ENCODE results near the gene FAR2. TPM values are rescaled to one million over a fixed set of nuclear protein-coding genes. Genes with fewer than 3 reads are reported as not detected.
"Not testable (repeated sequence)": the region's sequence is repeated elsewhere in the genome, so short reads cannot be mapped to it uniquely, and the experiment has no call there.

Gene FAR2
- total RNA-seq, 2 experiments from 2014 or later = 9.2 to 9.9 TPM

DNA sequence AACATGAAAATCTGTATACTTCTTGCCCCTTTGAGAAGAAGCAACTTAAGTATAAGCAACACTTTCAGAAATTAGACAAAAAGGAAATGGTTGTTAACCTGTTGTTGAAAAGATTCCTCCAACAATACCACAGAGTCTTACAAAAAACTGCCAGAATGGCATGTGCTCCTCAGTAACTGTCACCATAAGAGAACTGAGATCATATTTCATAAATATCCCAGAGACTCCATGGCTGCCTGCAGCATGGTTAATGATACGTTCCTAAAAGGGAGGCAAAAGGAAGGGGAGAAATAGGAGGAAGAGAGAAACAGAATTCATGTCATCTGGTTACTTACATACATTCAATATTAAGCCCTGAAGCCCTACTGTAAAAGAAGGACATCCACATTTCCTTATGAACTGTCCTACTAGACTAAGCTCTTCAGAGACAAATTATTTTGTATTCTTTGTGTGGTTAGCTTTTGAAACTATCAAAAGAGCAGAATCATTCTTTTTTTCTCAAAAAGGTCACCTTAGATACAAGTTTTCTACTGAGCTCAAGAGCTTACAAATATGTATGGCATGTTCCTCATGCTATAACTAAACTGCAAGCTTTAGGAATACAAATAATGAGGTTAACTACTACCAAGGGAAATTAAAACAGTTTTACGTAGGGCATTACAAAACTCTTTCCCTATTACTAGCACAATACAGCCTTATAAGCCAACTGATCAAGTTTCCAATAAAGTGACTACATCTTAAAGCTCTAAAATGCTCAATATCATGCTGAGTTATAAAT lies 194.1 kb downstream of the FAR2 start:
- DNase-seq = no peak
- intact Hi-C loops (cut with micrococcal nuclease) = no loop called here
- no peak overlapping the region for H3K27ac Mint-ChIP-seq
- H3K36me3 Mint-ChIP-seq = peaks cover 23% of the 10 kb centered on the region
- no peaks in the 10 kb centered on the region for H3K9me3 Mint-ChIP-seq
- H3K4me1 Mint-ChIP-seq (ENCODE audit: low read depth) = peaks cover 6% of the 10 kb centered on the region
- H3K4me3 Mint-ChIP-seq = no peak overlapping the region
- H3K27me3 Mint-ChIP-seq = no peaks in the 10 kb centered on the region
- CTCF ChIA-PET = no interaction called here
- POLR2A ChIA-PET = no interaction called here

DNA sequence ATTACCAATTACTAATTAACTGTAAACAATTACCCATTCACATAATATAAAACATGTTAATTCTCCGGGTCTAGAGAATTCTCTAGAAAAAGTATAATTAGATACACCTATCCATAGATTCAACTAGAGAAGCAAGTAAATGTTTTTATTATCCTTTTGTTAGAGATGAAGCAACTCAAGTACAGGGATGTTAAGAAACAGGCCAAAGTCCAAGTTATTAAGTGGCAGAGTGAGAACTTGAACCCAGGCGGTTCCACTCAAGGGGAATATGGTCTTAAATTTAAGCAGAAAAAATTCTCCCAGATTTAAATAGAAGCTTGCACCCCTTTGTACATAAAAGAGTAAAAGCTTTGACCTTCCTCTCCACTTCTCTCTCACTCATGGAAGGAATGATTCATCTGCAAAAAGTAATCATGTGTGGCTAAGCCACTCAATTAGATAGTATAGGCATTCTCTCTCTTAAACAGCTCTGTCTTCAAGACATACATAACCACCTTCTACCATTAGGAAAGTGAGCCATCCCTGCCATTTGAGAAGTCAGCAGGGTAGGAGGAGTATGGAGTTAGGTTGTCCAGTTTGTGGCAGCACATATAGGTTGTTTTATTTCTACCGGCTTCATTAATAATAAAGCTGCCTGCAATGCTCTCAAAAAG lies 197.8 kb downstream of the FAR2 start:
- Mint-ChIP-seq H3K27ac (no peak overlapping the region), H3K4me1 (ENCODE audit: low read depth) (peaks cover 6% of the 10 kb centered on the region), H3K9me3 (no peaks in the 10 kb centered on the region), H3K36me3 (peaks cover 18% of the 10 kb centered on the region), H3K4me3 (no peak overlapping the region), H3K27me3 (no peaks in the 10 kb centered on the region)
- no peak for DNase-seq
- POLR2A ChIA-PET = interaction anchor here (0.8 to 1.2 kb wide), 2 partner anchors 9 to 34 kb away, joined by 3 read pairs; partner anchors contain the start of gene ERGIC2
- CTCF ChIA-PET = interaction anchor here (1.3 kb wide), 1 partner anchor 10 kb away, joined by 4 read pairs; no protein-coding TSS in a partner anchor
- intact Hi-C loops (cut with micrococcal nuclease) = no loop called here

DNA sequence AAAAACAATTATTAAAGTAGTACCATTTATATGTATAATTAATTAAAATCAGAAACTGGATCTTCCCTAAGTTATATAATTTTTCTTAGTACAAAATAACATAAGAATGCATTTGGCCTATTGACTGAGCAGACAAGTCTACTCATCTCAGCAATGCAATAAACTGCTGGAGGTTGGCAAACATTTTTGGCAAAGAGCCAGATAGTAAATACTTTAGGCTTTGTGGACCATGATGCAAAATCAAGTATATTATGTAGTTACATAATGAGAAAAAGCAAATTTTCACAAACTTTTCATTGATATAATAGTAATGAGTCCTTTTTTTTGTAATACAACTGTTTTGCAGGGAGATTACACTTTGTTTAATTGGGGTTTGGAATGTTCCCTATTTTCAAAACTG lies 201.0 kb downstream of the FAR2 start:
- H3K27me3 Mint-ChIP-seq = no peaks in the 10 kb centered on the region

DNA sequence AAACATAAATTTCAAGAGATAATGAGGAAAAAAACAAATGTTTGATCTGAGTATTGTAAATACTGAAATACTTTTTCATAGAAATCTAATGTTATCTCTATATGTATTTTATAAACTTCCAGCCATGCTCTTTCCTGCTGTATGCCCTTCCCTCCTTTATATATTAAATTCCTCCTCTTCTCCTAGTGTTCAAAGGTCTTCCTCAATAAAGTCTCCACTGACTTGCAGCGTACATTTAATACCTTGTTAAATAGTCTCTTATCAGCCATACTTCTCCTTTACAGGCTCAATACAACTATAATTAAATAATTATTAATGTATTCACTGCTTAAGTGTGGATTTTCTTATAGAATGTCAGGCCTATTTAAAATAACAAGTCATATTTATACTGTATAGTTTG lies 205.9 kb downstream of the FAR2 start:
- ChIA-PET CTCF (no interaction called here), POLR2A (no interaction called here)
- no peaks in the 10 kb centered on the region for H3K27me3 Mint-ChIP-seq
- no peaks in the 10 kb centered on the region for H3K9me3 Mint-ChIP-seq
- no peak for DNase-seq
- H3K27ac Mint-ChIP-seq = no peak overlapping the region
- intact Hi-C loops (cut with micrococcal nuclease) = no loop called here
- no peak overlapping the region for H3K4me3 Mint-ChIP-seq
- no peaks in the 10 kb centered on the region for H3K4me1 Mint-ChIP-seq (ENCODE audit: low read depth)
- H3K36me3 Mint-ChIP-seq = peaks cover 13% of the 10 kb centered on the region

More for the DNA sequence above, 201.0 kb downstream of the FAR2 start:
- peaks cover 6% of the 10 kb centered on the region for H3K4me1 Mint-ChIP-seq (ENCODE audit: low read depth)
- ChIA-PET POLR2A (no interaction called here), CTCF (no interaction called here)
- DNase-seq = no peak
- intact Hi-C loops (cut with micrococcal nuclease) = no loop called here
- H3K4me3 Mint-ChIP-seq = no peak overlapping the region
- no peak overlapping the region for H3K27ac Mint-ChIP-seq
- H3K36me3 Mint-ChIP-seq = peaks cover 12% of the 10 kb centered on the region
- H3K9me3 Mint-ChIP-seq = no peaks in the 10 kb centered on the region

DNA sequence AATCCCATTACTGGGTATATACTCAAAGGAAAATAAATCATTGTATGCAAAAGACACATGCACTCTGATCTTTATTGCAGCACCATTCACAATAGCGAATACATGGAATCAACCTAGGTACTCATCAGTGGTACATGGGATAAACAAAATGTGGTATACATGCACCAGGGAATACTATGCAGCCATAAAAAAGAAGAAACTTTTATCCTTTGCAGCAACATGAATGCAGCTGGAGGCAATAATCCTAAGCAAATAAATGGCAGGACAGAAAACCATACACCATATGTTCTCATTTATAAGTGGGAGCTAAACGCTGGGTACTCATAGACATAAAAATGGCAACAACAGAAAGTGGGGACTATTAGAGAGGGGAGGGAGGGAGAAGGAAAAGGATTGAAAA lies 216.0 kb downstream of the FAR2 start:
- Mint-ChIP-seq H3K4me3 (no peak overlapping the region), H3K27ac (no peak overlapping the region), H3K36me3 (peaks cover 40% of the 10 kb centered on the region), H3K27me3 (no peaks in the 10 kb centered on the region), H3K9me3 (peaks cover 5% of the 10 kb centered on the region), H3K4me1 (ENCODE audit: low read depth) (peaks cover 11% of the 10 kb centered on the region)
- ChIA-PET POLR2A (no interaction called here), CTCF (no interaction called here)
- no peak for DNase-seq
- intact Hi-C loops (cut with micrococcal nuclease) = no loop called here

DNA sequence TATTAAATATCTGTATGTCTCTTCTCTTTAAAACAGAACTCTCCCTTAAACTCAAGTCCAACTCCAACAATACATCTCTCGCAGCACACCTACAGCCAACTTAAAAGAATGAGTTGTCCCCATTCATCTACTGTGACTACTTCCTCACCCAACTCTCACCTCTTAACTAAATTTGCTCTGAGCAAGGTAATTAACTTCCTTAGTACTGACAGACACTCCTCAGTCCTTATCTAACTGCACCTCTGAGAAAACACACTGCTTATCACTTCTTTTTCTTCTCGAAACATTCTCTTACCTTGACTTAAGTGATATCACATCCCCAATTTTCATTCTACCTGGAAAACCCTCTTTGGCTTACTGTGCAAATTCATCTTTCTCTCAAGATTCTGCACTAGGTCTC lies 224.9 kb downstream of the FAR2 start:
- Mint-ChIP-seq H3K4me1 (ENCODE audit: low read depth) (peaks cover 27% of the 10 kb centered on the region), H3K27me3 (no peaks in the 10 kb centered on the region), H3K27ac (no peak overlapping the region), H3K4me3 (no peak overlapping the region), H3K36me3 (peaks cover 9% of the 10 kb centered on the region), H3K9me3 (no peaks in the 10 kb centered on the region)
- no peak for DNase-seq
- POLR2A ChIA-PET = no interaction called here
- CTCF ChIA-PET = no interaction called here
- intact Hi-C loops (cut with micrococcal nuclease) = no loop called here

DNA sequence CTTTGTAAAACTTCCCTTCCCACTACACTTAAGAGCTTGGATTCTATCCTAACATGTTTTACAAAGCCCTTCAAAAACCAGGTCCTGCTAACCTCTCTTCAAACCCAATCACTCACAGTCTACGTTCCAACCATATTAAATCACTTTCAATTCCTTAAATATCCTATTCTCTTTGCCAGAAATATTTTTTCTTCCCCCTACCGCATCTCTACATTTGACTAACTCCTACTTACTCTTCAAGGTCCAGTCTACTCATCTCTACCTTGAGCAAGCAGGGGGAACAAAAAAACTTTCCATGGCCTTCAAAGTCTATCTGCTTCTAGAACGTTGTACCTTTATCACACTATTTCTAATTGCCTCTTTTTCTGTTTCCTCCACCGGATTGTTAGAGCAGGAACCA lies 225.8 kb downstream of the FAR2 start:
- peaks cover 7% of the 10 kb centered on the region for H3K36me3 Mint-ChIP-seq

DNA sequence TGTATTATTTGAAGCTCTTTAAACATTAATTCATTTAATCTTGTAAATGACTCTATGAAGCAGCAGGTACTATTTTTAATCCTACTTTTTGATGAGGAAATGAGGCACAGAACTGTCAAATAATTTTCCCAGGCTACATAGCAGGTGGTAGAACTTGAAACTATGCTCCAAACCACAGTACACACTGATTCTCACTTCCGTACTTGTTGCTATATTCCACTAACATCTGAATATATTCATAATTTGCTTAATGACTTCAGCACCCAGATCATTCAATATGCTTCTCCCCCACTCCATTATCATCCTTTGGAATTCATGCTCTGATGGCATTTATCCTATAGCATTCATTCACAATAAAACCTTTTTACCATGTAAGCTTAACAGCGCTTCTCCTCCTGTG lies 227.0 kb downstream of the FAR2 start:
- CTCF ChIA-PET = no interaction called here
- Mint-ChIP-seq H3K27me3 (no peaks in the 10 kb centered on the region), H3K4me3 (no peak overlapping the region), H3K9me3 (no peaks in the 10 kb centered on the region), H3K4me1 (ENCODE audit: low read depth) (peaks cover 37% of the 10 kb centered on the region), H3K27ac (no peak overlapping the region), H3K36me3 (peaks cover 6% of the 10 kb centered on the region)
- intact Hi-C loops (cut with micrococcal nuclease) = no loop called here
- POLR2A ChIA-PET = no interaction called here
- DNase-seq = no peak

More for the DNA sequence above, 225.8 kb downstream of the FAR2 start:
- no peaks in the 10 kb centered on the region for H3K27me3 Mint-ChIP-seq
- ChIA-PET CTCF (no interaction called here), POLR2A (no interaction called here)
- H3K27ac Mint-ChIP-seq = no peak overlapping the region
- intact Hi-C loops (cut with micrococcal nuclease) = no loop called here
- H3K4me1 Mint-ChIP-seq (ENCODE audit: low read depth) = peaks cover 35% of the 10 kb centered on the region
- DNase-seq = no peak
- no peak overlapping the region for H3K4me3 Mint-ChIP-seq
- H3K9me3 Mint-ChIP-seq = no peaks in the 10 kb centered on the region

DNA sequence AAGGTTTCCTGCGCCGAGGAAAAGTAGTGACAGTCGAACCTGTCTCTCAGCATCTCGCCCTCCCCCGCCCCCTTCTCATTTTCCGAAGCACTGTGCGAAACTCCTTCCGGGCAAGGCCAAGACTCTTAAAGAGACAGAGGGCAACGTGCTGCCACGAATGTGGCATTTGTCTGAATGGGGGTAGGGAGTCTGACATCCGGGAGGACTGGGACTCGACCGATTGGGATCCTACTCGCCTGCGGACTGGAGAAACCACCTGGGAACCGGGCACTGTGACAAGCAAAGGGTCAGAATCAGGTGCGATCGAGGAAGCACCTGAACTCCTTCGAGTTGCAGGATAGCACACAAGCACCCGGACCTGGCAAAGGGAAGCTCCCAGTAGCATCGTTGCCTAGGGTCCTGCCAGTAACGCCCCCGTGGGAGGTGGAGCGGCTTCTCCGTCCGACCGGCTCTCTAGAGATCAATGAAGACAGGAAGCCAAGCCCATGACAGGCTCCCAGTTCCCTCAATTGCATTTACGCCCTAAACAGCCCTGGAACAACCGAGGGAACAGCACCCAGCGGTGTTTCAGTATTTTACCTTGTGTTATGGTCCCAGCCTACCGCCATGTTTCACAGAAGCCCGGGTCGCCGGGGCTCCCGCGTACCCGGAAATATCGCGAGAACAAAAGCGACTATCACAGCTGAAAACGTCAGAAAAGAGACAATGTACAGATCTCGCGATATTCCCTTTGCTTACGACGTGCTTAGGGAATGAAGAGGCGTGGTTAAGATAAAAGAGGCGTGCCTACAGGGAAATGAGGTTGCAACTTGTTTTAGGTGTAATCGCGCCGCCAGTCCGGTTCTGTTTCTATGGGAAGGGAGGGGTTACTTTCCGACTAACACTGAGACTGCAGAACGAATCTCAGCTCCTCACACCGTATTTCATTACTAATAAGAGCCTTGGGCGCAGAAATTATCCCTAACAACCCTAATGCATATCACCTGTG lies 231.8 kb downstream of the FAR2 start, which contains the start of gene ERGIC2:
ERGIC2 (minus strand) TSS at position 637 of the 988 bp plus-strand sequence. CDS start 9,539 bp downstream, outside the sequence.
- intact Hi-C loops (cut with micrococcal nuclease) = loop anchor here (1.0 to 10.0 kb wide), 8 partner anchors 9 to 1944 kb away; partner anchors contain the start of genes CAPRIN2, CCDC91, FAR2 and IPO8
- peaks cover 4% of the 10 kb centered on the region for H3K36me3 Mint-ChIP-seq
- peak within 1 kb of the TSS; percentile 89 for H3K27ac Mint-ChIP-seq
- peak within 1 kb of the TSS; percentile 80 for H3K4me3 Mint-ChIP-seq
- POLR2A ChIA-PET = interaction anchor here (1.0 to 1.4 kb wide), 4 partner anchors 10 to 277 kb away, joined by 3 to 5 read pairs (median 3); no protein-coding TSS in a partner anchor
- peaks cover 45% of the 10 kb centered on the region for H3K4me1 Mint-ChIP-seq (ENCODE audit: low read depth)
- no peaks in the 10 kb centered on the region for H3K27me3 Mint-ChIP-seq
- CTCF ChIA-PET = interaction anchor here (0.6 kb wide), 1 partner anchor 44 kb away, joined by 3 read pairs; no protein-coding TSS in a partner anchor
- H3K9me3 Mint-ChIP-seq = no peaks in the 10 kb centered on the region
- peak; percentile 93 for DNase-seq

DNA sequence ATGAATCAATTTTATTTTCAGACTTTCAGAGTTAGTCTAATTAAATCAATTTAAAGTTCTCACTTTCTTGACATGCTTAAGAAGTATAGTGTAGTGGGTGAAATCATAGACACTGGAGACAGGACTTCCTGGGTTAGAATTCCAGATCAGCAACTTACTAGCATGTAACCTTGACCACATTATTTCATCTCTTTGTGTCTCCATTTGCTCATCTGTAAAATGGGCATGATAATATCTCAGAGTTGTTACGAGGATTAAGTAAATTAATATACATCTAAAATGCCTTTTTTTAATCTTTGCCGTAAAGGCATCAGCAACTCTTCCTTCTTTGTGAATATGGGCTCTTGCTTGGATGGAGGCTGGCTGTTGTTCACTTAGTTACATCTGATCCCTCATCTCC lies 233.2 kb downstream of the FAR2 start:
- no peak for DNase-seq
- ChIA-PET POLR2A (no interaction called here), CTCF (no interaction called here)
- Mint-ChIP-seq H3K4me1 (ENCODE audit: low read depth) (peaks cover 33% of the 10 kb centered on the region), H3K27ac (peak overlapping the region; percentile 89), H3K9me3 (no peaks in the 10 kb centered on the region), H3K4me3 (peak overlapping the region; percentile 80), H3K27me3 (no peaks in the 10 kb centered on the region), H3K36me3 (no peaks in the 10 kb centered on the region)
- intact Hi-C loops (cut with micrococcal nuclease) = loop anchor here (5.0 to 10.0 kb wide), 3 partner anchors 235 to 1943 kb away; partner anchors contain the start of genes FAR2, IPO8 and SINHCAF

DNA sequence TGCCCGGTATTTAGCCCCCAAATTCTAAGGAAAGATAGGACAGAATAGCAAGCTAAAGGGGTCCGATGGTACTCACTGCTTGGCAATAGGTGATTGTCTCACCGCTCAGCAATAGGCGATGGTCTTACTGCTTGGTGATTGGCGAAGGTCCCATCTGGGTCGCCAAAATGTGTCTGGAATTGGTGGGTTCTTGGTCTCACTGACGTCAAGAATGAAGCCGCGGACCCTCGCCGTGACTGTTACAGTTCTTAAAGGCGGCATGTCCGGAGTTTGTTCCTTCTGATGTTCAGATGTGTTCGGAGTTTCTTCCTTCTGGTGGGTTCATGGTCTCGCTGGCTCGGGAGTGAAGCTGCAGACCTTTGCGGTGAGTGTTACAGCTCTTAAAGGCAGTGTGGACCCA lies 236.1 kb downstream of the FAR2 start:
- H3K36me3 Mint-ChIP-seq, DNase-seq, H3K9me3 Mint-ChIP-seq, H3K27me3 Mint-ChIP-seq, POLR2A ChIA-PET, H3K4me3 Mint-ChIP-seq, H3K27ac Mint-ChIP-seq: not testable (repeated sequence)
- H3K4me1 Mint-ChIP-seq (ENCODE audit: low read depth) = peaks cover 18% of the 10 kb centered on the region
- CTCF ChIA-PET = interaction anchor here (1.0 kb wide), 1 partner anchor 10 kb away, joined by 6 read pairs; no protein-coding TSS in a partner anchor
- intact Hi-C loops (cut with micrococcal nuclease) = loop anchor here (10.0 kb wide), 1 partner anchor 1940 kb away; the partner anchor contains the start of gene SINHCAF
